IMR-90 (cell line): ENCODE results near the gene NELL1. TPM values are rescaled to one million over a fixed set of nuclear protein-coding genes. Genes with fewer than 3 reads are reported as not detected.

Experiments
- ATAC-seq: fragments of 200-7000 bp; cut with Tn5 transposase; 2 replicates; pipeline ENCODE4 v1.9.1; 2020; ENCODE audit warnings: low read depth, mild to moderate bottlenecking, moderate library complexity
- BruUV-seq: library from RNA; stranded (reverse); fragments of 400-500 nt; replicated peaks from 2 replicates; lab custom pipeline; 2021; lab: Mats Ljungman, UMichigan
- CTCF ChIA-PET: fragments of 300-600 bp; formaldehyde crosslinking; extraction: SDS; loops from one replicate; lab custom pipeline; 2021; ENCODE audit warnings: antibody characterized with exemption; lab: Yijun Ruan, JAX
- POLR2A ChIA-PET: fragments of 300-600 bp; sonication (Branson Sonifier 250); formaldehyde crosslinking; loops from one replicate; lab custom pipeline; 2022; ENCODE audit warnings: antibody characterized with exemption; ENCODE audit not compliant: unreplicated experiment; lab: Charles Lee
- DNase-seq: peaks from one replicate; pipeline ENCODE4 v3.0.0; 2013
- H2AFZ ChIP-seq: replicated peaks from 2 replicates; pipeline ENCODE3; 2013; ENCODE audit warnings: low read length, mild to moderate bottlenecking; ENCODE audit not compliant: poor library complexity
- H2AK5ac ChIP-seq: 2 replicates; pipeline ENCODE4 v1.6.1; 2013; ENCODE audit warnings: low read depth, low read length, inconsistent platforms
- H2AK9ac ChIP-seq: replicated peaks from 2 replicates; pipeline ENCODE3; 2013; ENCODE audit warnings: mild to moderate bottlenecking, low read depth, low read length, moderate library complexity; ENCODE audit not compliant: poor library complexity
- H2BK120ac ChIP-seq: 2 replicates; pipeline ENCODE4 v1.6.1; 2013; ENCODE audit warnings: low read depth, low read length, inconsistent platforms
- H2BK15ac ChIP-seq: 3 replicates; pipeline ENCODE4 v1.6.1; 2013; ENCODE audit warnings: low read depth, low read length, inconsistent platforms
- H2BK20ac ChIP-seq: 2 replicates; pipeline ENCODE4 v1.6.1; 2013; ENCODE audit warnings: low read depth, mild to moderate bottlenecking, inconsistent platforms, low read length, moderate library complexity
- H2BK5ac ChIP-seq: 2 replicates; pipeline ENCODE4 v1.6.1; 2013; ENCODE audit warnings: mild to moderate bottlenecking, low read depth, low read length, inconsistent platforms; ENCODE audit not compliant: poor library complexity, severe bottlenecking
- H3K14ac ChIP-seq: replicated peaks from 2 replicates; pipeline ENCODE4 v1.6.1; 2013; ENCODE audit warnings: low read depth, low read length, inconsistent platforms
- H3K18ac ChIP-seq: 2 replicates; pipeline ENCODE4 v1.6.1; 2013; ENCODE audit warnings: low read depth, low read length, control low read depth
- H3K23ac ChIP-seq: 2 replicates; pipeline ENCODE4 v1.6.1; 2013; ENCODE audit warnings: low read depth, low read length, inconsistent platforms
- H3K27ac ChIP-seq: 2 replicates; pipeline ENCODE4 v1.5.1; 2013; ENCODE audit warnings: mild to moderate bottlenecking, control low read depth, low read length; ENCODE audit not compliant: insufficient read depth
- H3K27me3 ChIP-seq: 2 replicates; pipeline ENCODE4 v1.6.1; 2013; ENCODE audit warnings: low read length; ENCODE audit not compliant: control insufficient read depth, insufficient read depth
- H3K36me3 ChIP-seq: 2 replicates; pipeline ENCODE4 v1.6.1; 2013; ENCODE audit warnings: low read length, mixed read lengths; ENCODE audit not compliant: control insufficient read depth, insufficient read depth
- H3K4ac ChIP-seq: 2 replicates; pipeline ENCODE4 v1.6.1; 2013; ENCODE audit warnings: low read depth, low read length, inconsistent platforms
- H3K4me1 ChIP-seq: 2 replicates; pipeline ENCODE4 v1.6.1; 2013; ENCODE audit warnings: low read length, mixed read lengths; ENCODE audit not compliant: control insufficient read depth, insufficient read depth
- H3K4me2 ChIP-seq: 2 replicates; pipeline ENCODE4 v1.6.1; 2013; ENCODE audit warnings: low read depth, mild to moderate bottlenecking, control low read depth, low read length, moderate library complexity
- H3K4me3 ChIP-seq: 2 replicates; pipeline ENCODE4 v1.5.1; 2013; ENCODE audit warnings: low read depth, mild to moderate bottlenecking, control low read depth, low read length, moderate library complexity; ENCODE audit not compliant: insufficient read depth
- H3K56ac ChIP-seq: 2 replicates; pipeline ENCODE4 v1.6.1; 2013; ENCODE audit warnings: low read length, inconsistent platforms; ENCODE audit not compliant: insufficient read depth; ENCODE audit errors: extremely low read depth
- H3K79me1 ChIP-seq, 2 experiments: 2 replicates each; pipeline ENCODE4 v1.6.1; 2013; ENCODE audit warnings: low read length in 2 of 2, inconsistent platforms in 1 of 2, low read depth in 1 of 2
- H3K9ac ChIP-seq: 2 replicates; pipeline ENCODE4 v1.6.1; 2013; ENCODE audit warnings: low read depth, low read length, control low read depth
- H3K9me1 ChIP-seq: 2 replicates; pipeline ENCODE4 v1.6.1; 2013; ENCODE audit warnings: low read length, inconsistent platforms; ENCODE audit not compliant: insufficient read depth
- H3K9me3 ChIP-seq: 2 replicates; pipeline ENCODE4 v1.6.1; 2013; ENCODE audit warnings: low read length; ENCODE audit not compliant: control insufficient read depth, insufficient read depth
- H4K20me1 ChIP-seq: 2 replicates; pipeline ENCODE4 v1.6.1; 2013; ENCODE audit warnings: low read length, inconsistent platforms; ENCODE audit not compliant: insufficient read depth
- H4K5ac ChIP-seq: 2 replicates; pipeline ENCODE4 v1.6.1; 2013; ENCODE audit warnings: mild to moderate bottlenecking, low read depth, low read length, control low read depth
- H4K8ac ChIP-seq, 2 experiments: 2 replicates each; pipeline ENCODE4 v1.6.1; 2013; ENCODE audit warnings: low read depth in 2 of 2, low read length in 2 of 2, control low read depth in 1 of 2, inconsistent platforms in 1 of 2
- H4K91ac ChIP-seq: 2 replicates; pipeline ENCODE4 v1.6.1; 2013; ENCODE audit warnings: low read depth, low read length, inconsistent platforms; ENCODE audit not compliant: insufficient read depth
- BHLHE40 ChIP-seq: fragments of 150-350 bp; IDR thresholded peaks from 2 replicates; pipeline ENCODE4 v1.6.1; 2016; ENCODE audit warnings: mild to moderate bottlenecking, low read depth, low read length
- CEBPB ChIP-seq: IDR thresholded peaks from 2 replicates; pipeline ENCODE4 v1.6.1; 2012; ENCODE audit warnings: low read depth, low read length, improper control_type of control experiment
- CHD1 ChIP-seq: IDR thresholded peaks from 2 replicates; pipeline ENCODE4 v1.6.1; 2012; ENCODE audit warnings: low read depth, low read length, improper control_type of control experiment
- CTCF ChIP-seq: conservative IDR thresholded peaks from 2 replicates; pipeline ENCODE4 v1.5.1; 2012; ENCODE audit warnings: mild to moderate bottlenecking, low read depth, low read length, improper control_type of control experiment
- FOS ChIP-seq: fragments of 150-350 bp; IDR thresholded peaks from 2 replicates; pipeline ENCODE4 v1.6.1; 2016; ENCODE audit warnings: low read depth, low read length
- MAFK ChIP-seq: IDR thresholded peaks from 2 replicates; pipeline ENCODE4 v1.6.1; 2012; ENCODE audit warnings: low read depth, low read length, improper control_type of control experiment
- MAZ ChIP-seq: IDR thresholded peaks from 2 replicates; pipeline ENCODE4 v1.6.1; 2012; ENCODE audit warnings: low read depth, mild to moderate bottlenecking, low read length, improper control_type of control experiment, moderate library complexity, borderline replicate concordance
- MXI1 ChIP-seq: IDR thresholded peaks from 2 replicates; pipeline ENCODE4 v1.6.1; 2012; ENCODE audit warnings: low read depth, mild to moderate bottlenecking, low read length, moderate library complexity, borderline replicate concordance
- NFE2L2 ChIP-seq: fragments of 150-350 bp; IDR thresholded peaks from 2 replicates; pipeline ENCODE4 v1.6.1; 2016; ENCODE audit warnings: low read depth, mild to moderate bottlenecking, low read length
- POLR2A ChIP-seq: IDR thresholded peaks from 2 replicates; pipeline ENCODE4 v1.6.1; 2012; ENCODE audit warnings: mild to moderate bottlenecking, low read depth, low read length
- RAD21 ChIP-seq: IDR thresholded peaks from 2 replicates; pipeline ENCODE4 v1.6.1; 2012; ENCODE audit warnings: low read length, improper control_type of control experiment
- RCOR1 ChIP-seq: IDR thresholded peaks from 2 replicates; pipeline ENCODE4 v1.6.1; 2012; ENCODE audit warnings: mild to moderate bottlenecking, low read length, improper control_type of control experiment; ENCODE audit not compliant: insufficient replicate concordance
- RFX5 ChIP-seq: IDR thresholded peaks from 2 replicates; pipeline ENCODE4 v1.8.0; 2012; ENCODE audit warnings: low read depth, mild to moderate bottlenecking, low read length, moderate library complexity
- SMC3 ChIP-seq: fragments of 150-350 bp; IDR thresholded peaks from 2 replicates; pipeline ENCODE4 v1.6.1; 2016; ENCODE audit warnings: low read depth, mild to moderate bottlenecking, antibody characterized with exemption, low read length, moderate library complexity
- USF2 ChIP-seq: fragments of 150-350 bp; IDR thresholded peaks from 2 replicates; pipeline ENCODE4 v1.6.1; 2017; ENCODE audit warnings: mild to moderate bottlenecking, antibody characterized with exemption, low read length, low read depth
- dilution Hi-C: fragments of 300-500 bp; cut with HindIII; formaldehyde crosslinking; loops from one replicate; pipeline ENCODE4 v1.14.3; 2018; ENCODE audit warnings: low sequenced_read_pairs; ENCODE audit not compliant: unreplicated experiment
- in situ Hi-C: fragments of 300-500 bp; cut with MboI; formaldehyde crosslinking; loops from 3 replicates; pipeline ENCODE4 v1.14.3; 2019; ENCODE audit warnings: low sequenced_read_pairs, inconsistent platforms, mixed read lengths
- intact Hi-C: fragments of 100-400 bp; cut with micrococcal nuclease; formaldehyde crosslinking; loops from 2 replicates; pipeline ENCODE4 v1.10.0; 2022
- polyA plus RNA-seq, 3 experiments: library from polyadenylated mRNA; depleted of rRNA; stranded (reverse); fragments of >200 nt; gene quantifications; 2 replicates each; pipeline ENCODE4 v1.2.3, GENCODE V29; 2012; ENCODE audit warnings: low replicate concordance in 1 of 3
- total RNA-seq: library from RNA; depleted of rRNA; stranded (reverse); fragments of >200 nt; gene quantifications from 2 replicates; pipeline ENCODE4 v1.2.3, GENCODE V29; 2012
- TF ChIP-seq, protein P1 (sequence below): fragments of 150-350 bp; IDR thresholded peaks from 2 replicates; pipeline ENCODE4 v1.6.1; 2016; ENCODE audit warnings: low read depth, mild to moderate bottlenecking, low read length, moderate library complexity, borderline replicate concordance

The NELL1 gene
- total and polyA plus RNA-seq, 2 of the 4 experiments (the other 2 are of a cell fraction) = not detected

GRCh38 chr11:21474529-21474928, 805.1 kb downstream of the NELL1 start:
- H2AK9ac ChIP-seq = no peak overlapping the region
- CTCF ChIA-PET = no interaction called here
- H3K27me3 ChIP-seq = no peaks in the 10 kb centered on the region
- no peak overlapping the region for H3K14ac ChIP-seq
- no peak overlapping the region for H3K23ac ChIP-seq
- H2BK15ac ChIP-seq = no peak overlapping the region
- H4K5ac ChIP-seq = no peak overlapping the region
- H3K56ac ChIP-seq = no peak overlapping the region
- no peak overlapping the region for H3K4me3 ChIP-seq
- ATAC-seq (no peak), DNase-seq (no peak)
- H3K27ac ChIP-seq = no peak overlapping the region
- H4K20me1 ChIP-seq = no peaks in the 10 kb centered on the region
- POLR2A ChIA-PET = no interaction called here
- no TSS peak for BruUV-seq
- H3K4me1 ChIP-seq = no peaks in the 10 kb centered on the region
- dilution Hi-C loops = no loop called here
- no peak overlapping the region for H2BK5ac ChIP-seq
- in situ Hi-C loops = no loop called here
- intact Hi-C loops = no loop called here
- H3K4me2 ChIP-seq = no peak overlapping the region
- no peak overlapping the region for H4K8ac ChIP-seq
- H2AK5ac ChIP-seq = no peak overlapping the region
- H3K9me1 ChIP-seq = no peaks in the 10 kb centered on the region
- H4K91ac ChIP-seq = no peak overlapping the region
- H3K36me3 ChIP-seq = no peaks in the 10 kb centered on the region
- no peak overlapping the region for H3K18ac ChIP-seq
- H3K4ac ChIP-seq = no peak overlapping the region
- no peak overlapping the region for H2AFZ ChIP-seq
- no peaks in the 10 kb centered on the region for H3K79me1 ChIP-seq
- peaks cover 12% of the 10 kb centered on the region for H3K9me3 ChIP-seq
- no peak overlapping the region for H2BK120ac ChIP-seq
- no peak overlapping the region for H2BK20ac ChIP-seq
- H3K9ac ChIP-seq = no peak overlapping the region
- TF ChIP-seq BHLHE40 = no peak
- no peak for TF ChIP-seq MAFK
- TF ChIP-seq CTCF = no peak
- no peak for TF ChIP-seq RCOR1
- TF ChIP-seq RAD21 = no peak
- no peak for TF ChIP-seq CEBPB
- TF ChIP-seq, protein P1, sequence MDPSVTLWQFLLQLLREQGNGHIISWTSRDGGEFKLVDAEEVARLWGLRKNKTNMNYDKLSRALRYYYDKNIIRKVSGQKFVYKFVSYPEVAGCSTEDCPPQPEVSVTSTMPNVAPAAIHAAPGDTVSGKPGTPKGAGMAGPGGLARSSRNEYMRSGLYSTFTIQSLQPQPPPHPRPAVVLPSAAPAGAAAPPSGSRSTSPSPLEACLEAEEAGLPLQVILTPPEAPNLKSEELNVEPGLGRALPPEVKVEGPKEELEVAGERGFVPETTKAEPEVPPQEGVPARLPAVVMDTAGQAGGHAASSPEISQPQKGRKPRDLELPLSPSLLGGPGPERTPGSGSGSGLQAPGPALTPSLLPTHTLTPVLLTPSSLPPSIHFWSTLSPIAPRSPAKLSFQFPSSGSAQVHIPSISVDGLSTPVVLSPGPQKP = no peak
- TF ChIP-seq NFE2L2 = no peak
- no peak for TF ChIP-seq SMC3
- TF ChIP-seq RFX5 = no peak
- no peak for TF ChIP-seq FOS
- no peak for TF ChIP-seq MAZ
- TF ChIP-seq USF2 = no peak
- no peak for TF ChIP-seq MXI1
- TF ChIP-seq POLR2A = no peak
- TF ChIP-seq CHD1 = no peak
